ENCODE measurements around the gene BTG3. TPM values are rescaled to one million over a fixed set of nuclear protein-coding genes. Genes with fewer than 3 reads are reported as not detected.

The BTG3 gene, protein sequence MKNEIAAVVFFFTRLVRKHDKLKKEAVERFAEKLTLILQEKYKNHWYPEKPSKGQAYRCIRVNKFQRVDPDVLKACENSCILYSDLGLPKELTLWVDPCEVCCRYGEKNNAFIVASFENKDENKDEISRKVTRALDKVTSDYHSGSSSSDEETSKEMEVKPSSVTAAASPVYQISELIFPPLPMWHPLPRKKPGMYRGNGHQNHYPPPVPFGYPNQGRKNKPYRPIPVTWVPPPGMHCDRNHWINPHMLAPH
- 23.3 TPM for total RNA-seq (ENCODE audit: unreplicated experiment)
- long read RNA-seq, transcript BTG3-202 (5 exons, 1,456 nt): major isoform, 21 of 25 reads
- long read RNA-seq, partial matches to known transcripts: 0 of 25 reads
- long read RNA-seq, other reads (novel, unspliced or antisense): 2 of 25 reads

DNA sequence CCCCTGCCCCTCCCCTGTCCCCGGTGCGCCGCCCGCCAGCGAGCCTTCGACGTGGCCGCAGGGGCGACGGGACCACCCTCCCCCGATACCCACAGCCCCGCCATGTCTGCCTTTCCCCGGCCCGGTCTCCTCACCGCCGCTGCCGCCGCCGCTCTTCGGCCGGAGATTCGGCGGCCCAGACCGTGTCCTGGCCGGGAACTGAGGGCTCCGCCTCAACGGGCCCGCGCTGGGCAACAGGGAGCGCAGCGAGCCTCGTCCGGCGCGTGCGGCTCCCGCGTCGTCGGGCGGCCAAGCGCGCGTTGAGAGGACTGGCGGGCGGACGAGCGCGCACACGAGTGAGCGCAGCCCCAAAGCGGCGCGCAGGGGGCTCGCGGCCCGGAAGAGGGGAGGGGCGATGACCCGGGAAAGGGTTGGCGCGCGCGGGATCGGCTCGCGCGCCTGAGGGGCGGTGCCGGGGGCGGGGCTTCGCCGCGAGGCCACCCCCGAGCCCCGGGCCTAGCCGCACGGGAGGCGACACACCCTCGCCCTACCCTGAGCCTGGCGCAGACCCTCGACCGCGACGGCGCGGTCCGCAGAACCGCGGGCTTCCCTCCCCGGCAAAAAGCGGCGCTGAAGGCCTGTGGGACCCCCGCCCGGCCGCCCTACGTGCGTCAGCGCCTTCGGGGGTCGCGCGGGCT lies at the start of gene BTG3:
Gene BTG3, minus strand, starts transcription at position 337 of the 677 bp plus-strand sequence. CDS start 3,757 bp downstream, outside the sequence.
- peak within 1 kb of the TSS; percentile 95 for H3K4me3 Mint-ChIP-seq (ENCODE audit: unreplicated experiment)
- peak; percentile 73 for DNase-seq

DNA sequence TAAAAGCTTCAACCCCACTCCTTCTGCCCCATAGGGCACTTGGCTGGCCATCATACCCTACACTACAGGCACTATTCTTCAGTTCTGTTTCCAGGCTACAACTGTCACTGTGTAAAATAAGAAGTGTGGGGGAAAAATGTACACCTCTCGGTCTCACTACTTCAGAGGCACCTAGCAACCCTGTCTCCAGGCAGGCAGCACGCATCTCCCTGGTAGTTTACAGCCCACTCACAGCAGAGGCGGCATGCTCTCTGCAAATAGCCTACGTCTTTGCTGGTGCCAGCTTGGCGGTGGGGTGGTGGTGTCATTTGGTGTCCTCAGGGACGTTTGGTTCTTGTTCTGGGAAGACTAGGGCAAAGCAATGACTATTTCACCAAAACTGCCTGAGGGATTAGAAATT lies 48.2 kb upstream of the BTG3 start:
- Mint-ChIP-seq H3K4me1 (ENCODE audit: low read depth, unreplicated experiment) (no peaks in the 10 kb centered on the region), H3K27ac (ENCODE audit: unreplicated experiment) (no peak overlapping the region), H3K9me3 (ENCODE audit: unreplicated experiment) (peaks cover 1% of the 10 kb centered on the region), H3K27me3 (ENCODE audit: unreplicated experiment) (no peaks in the 10 kb centered on the region), H3K4me3 (ENCODE audit: unreplicated experiment) (no peak overlapping the region), H3K36me3 (ENCODE audit: unreplicated experiment) (no peaks in the 10 kb centered on the region)
- TF ChIP-seq, protein P1, sequence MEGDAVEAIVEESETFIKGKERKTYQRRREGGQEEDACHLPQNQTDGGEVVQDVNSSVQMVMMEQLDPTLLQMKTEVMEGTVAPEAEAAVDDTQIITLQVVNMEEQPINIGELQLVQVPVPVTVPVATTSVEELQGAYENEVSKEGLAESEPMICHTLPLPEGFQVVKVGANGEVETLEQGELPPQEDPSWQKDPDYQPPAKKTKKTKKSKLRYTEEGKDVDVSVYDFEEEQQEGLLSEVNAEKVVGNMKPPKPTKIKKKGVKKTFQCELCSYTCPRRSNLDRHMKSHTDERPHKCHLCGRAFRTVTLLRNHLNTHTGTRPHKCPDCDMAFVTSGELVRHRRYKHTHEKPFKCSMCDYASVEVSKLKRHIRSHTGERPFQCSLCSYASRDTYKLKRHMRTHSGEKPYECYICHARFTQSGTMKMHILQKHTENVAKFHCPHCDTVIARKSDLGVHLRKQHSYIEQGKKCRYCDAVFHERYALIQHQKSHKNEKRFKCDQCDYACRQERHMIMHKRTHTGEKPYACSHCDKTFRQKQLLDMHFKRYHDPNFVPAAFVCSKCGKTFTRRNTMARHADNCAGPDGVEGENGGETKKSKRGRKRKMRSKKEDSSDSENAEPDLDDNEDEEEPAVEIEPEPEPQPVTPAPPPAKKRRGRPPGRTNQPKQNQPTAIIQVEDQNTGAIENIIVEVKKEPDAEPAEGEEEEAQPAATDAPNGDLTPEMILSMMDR (IDR thresholded peaks at IDR 0.05; ENCODE audit: partially characterized antibody, unreplicated experiment): no peak
- DNase-seq: no peak

More for the DNA sequence above, at the start of gene BTG3:
- TF ChIP-seq, protein P1 (IDR thresholded peaks at IDR 0.05; ENCODE audit: partially characterized antibody, unreplicated experiment): no peak
- H3K36me3 Mint-ChIP-seq (ENCODE audit: unreplicated experiment): peaks cover 4% of the 10 kb centered on the region
- peak within 1 kb of the TSS; percentile 92 for H3K27ac Mint-ChIP-seq (ENCODE audit: unreplicated experiment)
- H3K9me3 Mint-ChIP-seq (ENCODE audit: unreplicated experiment): peaks cover 4% of the 10 kb centered on the region
- peaks cover 4% of the 10 kb centered on the region for H3K4me1 Mint-ChIP-seq (ENCODE audit: low read depth, unreplicated experiment)
- peaks cover 13% of the 10 kb centered on the region for H3K27me3 Mint-ChIP-seq (ENCODE audit: unreplicated experiment)

DNA sequence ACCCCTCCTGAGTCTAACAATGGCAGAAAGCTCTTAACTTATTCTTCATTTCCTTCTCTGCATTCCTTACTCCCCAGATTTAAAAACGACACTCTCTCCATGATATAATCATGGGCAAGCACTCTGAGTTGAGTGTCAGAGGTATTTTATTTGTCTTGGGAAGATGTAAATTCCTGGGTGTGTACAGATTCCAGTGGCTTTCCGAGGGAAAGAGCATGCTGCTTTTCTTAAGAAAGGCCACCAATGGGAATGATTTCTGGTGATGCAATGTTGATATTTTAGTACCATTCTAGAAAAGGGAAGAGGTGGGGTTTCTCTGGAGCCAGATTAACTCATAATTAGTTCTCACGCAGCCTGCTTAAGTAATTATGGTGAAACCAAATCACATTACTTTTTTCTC lies 47.8 kb upstream of the BTG3 start:
- TF ChIP-seq, protein P1 (IDR thresholded peaks at IDR 0.05; ENCODE audit: partially characterized antibody, unreplicated experiment): no peak
- no peaks in the 10 kb centered on the region for H3K36me3 Mint-ChIP-seq (ENCODE audit: unreplicated experiment)
- H3K4me1 Mint-ChIP-seq (ENCODE audit: low read depth, unreplicated experiment): no peaks in the 10 kb centered on the region
- DNase-seq: no peak
- no peaks in the 10 kb centered on the region for H3K27me3 Mint-ChIP-seq (ENCODE audit: unreplicated experiment)
- no peak overlapping the region for H3K4me3 Mint-ChIP-seq (ENCODE audit: unreplicated experiment)
- H3K9me3 Mint-ChIP-seq (ENCODE audit: unreplicated experiment): peaks cover 1% of the 10 kb centered on the region
- no peak overlapping the region for H3K27ac Mint-ChIP-seq (ENCODE audit: unreplicated experiment)

DNA sequence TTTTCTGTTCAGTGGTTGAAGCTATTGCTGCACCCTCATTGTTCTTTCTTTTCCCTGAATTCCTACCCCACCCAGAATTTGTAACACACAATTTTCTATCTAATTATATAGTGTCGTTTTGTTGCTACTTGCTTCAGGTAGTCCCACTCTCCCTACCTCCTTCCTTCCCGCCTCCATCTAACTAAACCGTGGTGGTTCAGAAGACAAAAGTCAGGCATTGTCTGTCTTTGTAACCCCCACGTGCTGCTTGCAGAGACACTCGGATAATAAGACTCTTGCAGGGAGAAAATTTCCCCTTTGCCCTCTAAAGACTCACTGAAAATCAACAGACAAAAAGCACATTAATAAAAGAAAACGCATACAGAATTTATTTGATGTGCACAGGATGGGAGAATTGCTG lies 46.2 kb upstream of the BTG3 start:
- Mint-ChIP-seq H3K27me3 (ENCODE audit: unreplicated experiment) (no peaks in the 10 kb centered on the region), H3K27ac (ENCODE audit: unreplicated experiment) (no peak overlapping the region), H3K4me3 (ENCODE audit: unreplicated experiment) (no peak overlapping the region), H3K4me1 (ENCODE audit: low read depth, unreplicated experiment) (no peaks in the 10 kb centered on the region), H3K9me3 (ENCODE audit: unreplicated experiment) (peaks cover 1% of the 10 kb centered on the region), H3K36me3 (ENCODE audit: unreplicated experiment) (no peaks in the 10 kb centered on the region)
- DNase-seq: no peak
- TF ChIP-seq, protein P1 (IDR thresholded peaks at IDR 0.05; ENCODE audit: partially characterized antibody, unreplicated experiment): no peak

- TF ChIP-seq, protein P1 (IDR thresholded peaks at IDR 0.05; ENCODE audit: partially characterized antibody, unreplicated experiment): no peak
- H3K27ac Mint-ChIP-seq (ENCODE audit: unreplicated experiment): no peak overlapping the region
- peaks cover 4% of the 10 kb centered on the region for H3K36me3 Mint-ChIP-seq (ENCODE audit: unreplicated experiment)
- no peaks in the 10 kb centered on the region for H3K27me3 Mint-ChIP-seq (ENCODE audit: unreplicated experiment)
- H3K4me3 Mint-ChIP-seq (ENCODE audit: unreplicated experiment): no peak overlapping the region
- no peaks in the 10 kb centered on the region for H3K4me1 Mint-ChIP-seq (ENCODE audit: low read depth, unreplicated experiment)
- no peak for DNase-seq
- H3K9me3 Mint-ChIP-seq (ENCODE audit: unreplicated experiment): peaks cover 3% of the 10 kb centered on the region
These were observed 38.8 kb upstream of the BTG3 start for GRCh38 chr21:17651526-17651925.

Measured in glutamatergic neuron (in vitro differentiated cells).